K562 (cell line): ENCODE data around the gene FAF2. TPM values are rescaled to one million over a fixed set of nuclear protein-coding genes. Genes with fewer than 3 reads are reported as not detected.

Experiments
- IRF1 ChIP-seq: sonication (generic); formaldehyde crosslinking; IDR thresholded peaks from 2 replicates; pipeline ENCODE4 v1.8.0; 2022; ENCODE audit warnings: missing genetic modification reagents, mild to moderate bottlenecking, borderline replicate concordance
- NFIC ChIP-seq: fragments of 450-650 bp; IDR thresholded peaks from 2 replicates; pipeline ENCODE4 v1.6.1; 2017; ENCODE audit warnings: mild to moderate bottlenecking, inconsistent platforms
- RBBP5 ChIP-seq: fragments of 200-600 bp; sonication (generic); IDR thresholded peaks from 2 replicates; pipeline ENCODE4 v1.6.1; 2012; ENCODE audit warnings: borderline replicate concordance, mild to moderate bottlenecking, low read length, control low read depth, inconsistent platforms; ENCODE audit not compliant: insufficient read depth, poor library complexity, severe bottlenecking
- SPI1 ChIP-seq: IDR thresholded peaks from 2 replicates; pipeline ENCODE4 v1.6.1; 2011; ENCODE audit warnings: low read depth, low read length, control low read depth, borderline replicate concordance
- TFAP4 ChIP-seq: sonication (generic); formaldehyde crosslinking; IDR thresholded peaks from 2 replicates; pipeline ENCODE4 v1.8.0; 2022; ENCODE audit warnings: missing genetic modification reagents, mild to moderate bottlenecking, moderate library complexity, borderline replicate concordance
- ZBTB1 ChIP-seq: sonication (generic); formaldehyde crosslinking; IDR thresholded peaks from 2 replicates; pipeline ENCODE4 v1.8.1; 2023; ENCODE audit warnings: missing genetic modification reagents, low read depth, mild to moderate bottlenecking, borderline replicate concordance
- ZBTB11 ChIP-seq, 3 experiments: fragments of 200-800 bp in 1 of 3; fragments of 250-450 bp in 1 of 3; fragments of 450-650 bp in 1 of 3; sonication (Bioruptor Pico) in 1 of 3; sonication (Bioruptor generic) in 1 of 3; formaldehyde crosslinking in 1 of 3; IDR thresholded peaks; 2 replicates each; pipeline versions ENCODE4 v1.6.1 to v1.8.0; 2016 to 2022; ENCODE audit warnings: mild to moderate bottlenecking in 2 of 3, missing genetic modification characterization in 2 of 3, missing compliant biosample characterization in 1 of 3, moderate library complexity in 1 of 3
- ZBTB40 ChIP-seq, 2 experiments: fragments of 450-650 bp in 1 of 2; sonication (generic) in 1 of 2; formaldehyde crosslinking in 1 of 2; IDR thresholded peaks; 2 replicates each; pipeline versions ENCODE4 v1.7.1 to v1.9.0; 2016 to 2022; ENCODE audit warnings: inconsistent platforms in 1 of 2, mild to moderate bottlenecking in 1 of 2, missing genetic modification reagents in 1 of 2
- ZNF408 ChIP-seq: fragments of 250-450 bp; sonication (Bioruptor Pico); IDR thresholded peaks from 2 replicates; pipeline ENCODE4 v1.4.0; 2020; ENCODE audit warnings: low read depth, mild to moderate bottlenecking, moderate library complexity
- ZNF695 ChIP-seq: fragments of 450-650 bp; formaldehyde crosslinking; IDR thresholded peaks from 2 replicates; pipeline ENCODE4 v1.4.0; 2020; ENCODE audit warnings: mild to moderate bottlenecking, moderate library complexity
- polyA plus RNA-seq, 8 experiments: library from polyadenylated mRNA; depleted of rRNA in 4 of 8; stranded (reverse) in 5 of 8; unstranded in 3 of 8; fragments of >200 nt; fragmentation: Nextera tagmentation in 2 of 8; fragmentation: Illumina TruSeq in 1 of 8; extraction: Ambion mirVana in 2 of 8; extraction: Trizol in 1 of 8; gene quantifications; 2 replicates each; pipeline versions ENCODE4 v1.2.1 to v1.2.3, GENCODE V29; 2011 to 2014; ENCODE audit warnings: inconsistent platforms in 1 of 8, missing spikeins in 1 of 8
- total RNA-seq, 7 experiments: library from RNA; depleted of rRNA in 6 of 7; stranded (reverse); fragments of >200 nt in 6 of 7; fragmentation: Illumina TruSeq in 2 of 7; extraction: Trizol in 2 of 7; gene quantifications; 2 replicates each; pipeline versions ENCODE4 v1.2.1 to v1.2.3, GENCODE V29; 2011 to 2021; ENCODE audit warnings: low replicate concordance in 1 of 7

The FAF2 gene
- total and polyA plus RNA-seq, 9 of the 15 experiments (the other 6 are each of a cell fraction or from before 2014, with no cell fraction given), result 25.0 to 44.6 (median 36.1) TPM

GRCh38 chr5:176536902-176537553 lies 88.8 kb downstream of the FAF2 start, which contains the start of gene RNF44 (continued):
- TF ChIP-seq SPI1 (no peak), NFIC (peak; percentile 44; the same call in 1 of the 2 replicates), ZBTB40 (IDR thresholded peaks at IDR 0.05) (peak; percentile 61; the same call in 1 of the 2 replicates), ZBTB40 (CRISPR knock-in tag; IDR thresholded peaks at IDR 0.05) (no peak), ZBTB1 (CRISPR knock-in tag) (no peak), ZNF408 (CRISPR knock-in tag) (no peak), ZBTB11 (CRISPR knock-in tag; IDR thresholded peaks at IDR 0.05) (peak; percentile 46 to 95 (median 72); a peak in 5 of 6 replicates), RBBP5 (peak; percentile 64), ZNF695 (CRISPR knock-in tag) (no peak), IRF1 (CRISPR knock-in tag) (no peak), TFAP4 (CRISPR knock-in tag) (peak; percentile 11; the same call in 1 of the 2 replicates)
